ENCODE results near the gene CEACAM3. TPM values are rescaled to one million over a fixed set of nuclear protein-coding genes. Genes with fewer than 3 reads are reported as not detected.

CEACAM3 gene
- total and polyA plus RNA-seq, 8 donors: 0.12 to 8.6 (median 0.38) TPM; not detected in 3

DNA sequence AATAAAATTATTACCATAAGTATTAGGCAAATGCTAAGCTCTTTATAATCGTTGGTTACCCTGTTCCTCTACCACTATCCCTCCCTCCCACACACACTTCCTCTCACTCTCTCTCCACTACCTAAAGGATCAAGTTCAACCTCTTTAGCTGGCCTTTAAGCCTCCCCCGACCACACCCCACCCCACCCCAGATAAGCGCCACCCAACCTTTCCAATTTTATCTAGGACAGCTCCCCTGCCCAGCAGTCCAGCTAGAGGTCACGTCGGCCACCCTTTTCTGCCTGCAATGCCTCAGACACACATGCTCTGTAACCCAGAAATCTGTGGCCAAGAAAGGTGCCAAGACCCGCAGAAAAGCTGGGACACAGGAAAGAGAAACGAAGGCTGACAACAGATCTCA, 47.0 kb downstream of the CEACAM3 start:
- no peak overlapping the region for H3K27ac ChIP-seq
- H3K4me1 ChIP-seq: peaks cover 0 to 4% of the 10 kb centered on the region in 2 donors
- intact Hi-C loops (cut with DNase I): no loop called here
- TF ChIP-seq, protein P1, sequence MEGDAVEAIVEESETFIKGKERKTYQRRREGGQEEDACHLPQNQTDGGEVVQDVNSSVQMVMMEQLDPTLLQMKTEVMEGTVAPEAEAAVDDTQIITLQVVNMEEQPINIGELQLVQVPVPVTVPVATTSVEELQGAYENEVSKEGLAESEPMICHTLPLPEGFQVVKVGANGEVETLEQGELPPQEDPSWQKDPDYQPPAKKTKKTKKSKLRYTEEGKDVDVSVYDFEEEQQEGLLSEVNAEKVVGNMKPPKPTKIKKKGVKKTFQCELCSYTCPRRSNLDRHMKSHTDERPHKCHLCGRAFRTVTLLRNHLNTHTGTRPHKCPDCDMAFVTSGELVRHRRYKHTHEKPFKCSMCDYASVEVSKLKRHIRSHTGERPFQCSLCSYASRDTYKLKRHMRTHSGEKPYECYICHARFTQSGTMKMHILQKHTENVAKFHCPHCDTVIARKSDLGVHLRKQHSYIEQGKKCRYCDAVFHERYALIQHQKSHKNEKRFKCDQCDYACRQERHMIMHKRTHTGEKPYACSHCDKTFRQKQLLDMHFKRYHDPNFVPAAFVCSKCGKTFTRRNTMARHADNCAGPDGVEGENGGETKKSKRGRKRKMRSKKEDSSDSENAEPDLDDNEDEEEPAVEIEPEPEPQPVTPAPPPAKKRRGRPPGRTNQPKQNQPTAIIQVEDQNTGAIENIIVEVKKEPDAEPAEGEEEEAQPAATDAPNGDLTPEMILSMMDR (IDR thresholded peaks at IDR 0.05): no peak
- no peaks in the 10 kb centered on the region for H3K9me3 ChIP-seq
- H3K36me3 ChIP-seq: no peaks in the 10 kb centered on the region
- ATAC-seq (no peak), DNase-seq (no peak)
- H3K4me3 ChIP-seq: no peak overlapping the region
- peaks cover 0 to 39% of the 10 kb centered on the region in 2 donors for H3K27me3 ChIP-seq

DNA sequence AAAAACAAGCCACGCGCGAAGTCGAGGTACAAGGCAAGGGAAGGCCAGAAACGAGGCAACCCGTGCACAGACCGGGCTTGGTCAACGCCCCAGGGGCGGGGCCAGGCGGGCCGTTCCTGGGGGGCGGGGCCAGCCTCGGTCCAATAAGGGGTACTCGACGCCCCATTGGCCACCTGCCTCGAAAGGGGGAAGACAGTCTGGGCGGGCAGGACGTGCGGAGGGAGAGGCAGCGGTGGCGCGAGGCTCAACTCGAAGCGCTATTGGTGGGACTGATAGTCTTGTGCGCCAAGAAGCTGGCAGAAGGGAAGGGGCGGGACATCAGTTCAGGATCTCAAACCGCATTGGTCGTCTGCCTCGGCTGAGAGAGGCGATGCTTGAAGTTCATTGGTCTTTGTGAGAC, 48.2 kb downstream of the CEACAM3 start, which contains the start of gene LYPD4:
Gene LYPD4 (minus strand): TSS at position 83 of the 400 bp plus-strand sequence. CDS start 5,398 bp downstream, outside the sequence.
- peaks cover 0 to 3% of the 10 kb centered on the region in 2 donors for H3K4me1 ChIP-seq
- no peak within 1 kb of the TSS for H3K4me3 ChIP-seq
- H3K9me3 ChIP-seq: no peaks in the 10 kb centered on the region
- DNase-seq (no peak), ATAC-seq (no peak)
- no peak within 1 kb of the TSS for H3K27ac ChIP-seq
- H3K27me3 ChIP-seq: peaks cover 0 to 29% of the 10 kb centered on the region in 2 donors
- no peaks in the 10 kb centered on the region for H3K36me3 ChIP-seq
- TF ChIP-seq, protein P1 (IDR thresholded peaks at IDR 0.05): no peak
- intact Hi-C loops (cut with DNase I): no loop called here

DNA sequence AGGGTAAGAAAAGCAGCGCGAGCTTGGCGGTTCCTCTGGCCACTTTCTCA, 48.4 kb downstream of the CEACAM3 start, which contains the start of gene DMRTC2:
Gene DMRTC2 (plus strand): TSS at position 42 of the 50 bp plus-strand sequence. CDS start 2,387 bp downstream, outside the sequence.
- DNase-seq (no peak), ATAC-seq (no peak)
- H3K9me3 ChIP-seq: no peaks in the 10 kb centered on the region
- no peak within 1 kb of the TSS for H3K4me3 ChIP-seq
- H3K36me3 ChIP-seq: no peaks in the 10 kb centered on the region
- peaks cover 0 to 29% of the 10 kb centered on the region in 2 donors for H3K27me3 ChIP-seq
- TF ChIP-seq, protein P1 (IDR thresholded peaks at IDR 0.05): no peak
- intact Hi-C loops (cut with DNase I): no loop called here
- H3K27ac ChIP-seq: no peak within 1 kb of the TSS
- peaks cover 0 to 1% of the 10 kb centered on the region in 2 donors for H3K4me1 ChIP-seq

DNA sequence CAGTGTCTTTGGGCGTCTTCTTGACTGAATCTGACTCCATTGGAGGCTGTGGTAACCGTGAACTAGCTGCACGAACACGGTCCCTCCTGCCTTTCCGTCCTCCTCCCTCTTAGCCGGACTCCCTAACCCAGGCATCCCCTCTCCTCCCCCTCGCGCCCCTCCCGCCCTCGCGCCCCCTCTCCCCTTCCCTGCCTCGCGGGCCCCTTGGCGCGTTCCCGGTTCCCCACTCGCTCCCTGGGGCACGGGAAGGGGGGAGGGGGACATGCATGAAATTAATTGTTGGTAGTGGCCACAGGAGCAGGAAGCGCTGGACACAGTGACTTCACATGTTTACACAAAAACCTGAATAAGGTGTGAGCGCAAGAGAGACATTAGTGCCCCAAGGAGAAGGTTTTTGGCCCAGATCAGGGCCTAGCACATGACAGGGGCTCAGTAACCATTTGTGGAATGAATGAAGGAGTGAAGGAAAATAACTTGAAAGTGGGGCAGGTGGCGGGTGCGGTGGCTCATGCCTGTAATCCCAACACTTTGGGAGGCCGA, 48.7 kb downstream of the CEACAM3 start:
- intact Hi-C loops (cut with DNase I): no loop called here

DNA sequence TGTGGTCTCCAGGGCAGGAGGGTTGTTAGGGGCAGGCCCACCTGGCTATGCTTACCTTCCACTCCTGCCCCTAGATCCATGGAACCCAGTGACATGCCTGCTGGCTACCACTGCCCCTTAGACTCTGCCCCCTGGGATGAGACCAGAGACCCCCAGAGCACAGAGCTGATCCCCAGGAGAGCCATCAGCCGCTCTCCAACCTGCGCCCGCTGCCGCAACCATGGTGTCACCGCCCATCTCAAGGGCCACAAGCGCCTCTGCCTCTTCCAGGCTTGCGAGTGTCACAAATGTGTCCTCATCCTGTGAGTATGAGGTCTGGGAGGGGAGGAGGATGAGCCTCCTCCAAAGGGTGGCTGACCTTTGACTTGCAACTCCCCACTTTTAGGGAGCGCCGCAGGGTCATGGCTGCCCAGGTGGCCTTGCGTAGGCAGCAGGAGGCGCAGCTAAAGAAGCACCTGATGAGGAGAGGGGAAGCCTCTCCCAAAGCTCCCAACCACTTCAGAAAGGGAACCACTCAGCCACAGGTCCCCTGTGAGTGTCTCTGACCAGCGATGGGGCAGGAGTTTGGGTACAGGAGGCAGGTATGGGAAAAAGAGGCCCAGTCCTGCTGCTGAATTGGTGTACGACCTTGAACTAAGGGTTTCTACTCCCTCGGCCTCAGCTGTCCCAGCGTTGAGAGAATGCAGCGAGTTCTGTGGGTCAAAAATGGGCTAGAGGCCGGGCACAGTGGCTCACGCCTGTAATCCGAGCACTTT, 51.1 kb downstream of the CEACAM3 start:
- DNase-seq (no peak), ATAC-seq (no peak)
- Histone ChIP-seq H3K27me3 (peaks cover 0 to 13% of the 10 kb centered on the region in 2 donors), H3K27ac (no peak overlapping the region), H3K4me3 (no peak overlapping the region), H3K9me3 (no peaks in the 10 kb centered on the region), H3K4me1 (no peaks in the 10 kb centered on the region), H3K36me3 (no peaks in the 10 kb centered on the region)
- intact Hi-C loops (cut with DNase I): no loop called here
- TF ChIP-seq, protein P1 (IDR thresholded peaks at IDR 0.05): no peak

More for the DNA sequence above, 48.7 kb downstream of the CEACAM3 start:
- Histone ChIP-seq H3K36me3 (no peaks in the 10 kb centered on the region), H3K27me3 (peaks cover 0 to 29% of the 10 kb centered on the region in 2 donors), H3K9me3 (no peaks in the 10 kb centered on the region), H3K4me1 (no peaks in the 10 kb centered on the region), H3K4me3 (no peak overlapping the region), H3K27ac (no peak overlapping the region)
- ATAC-seq: no peak
- TF ChIP-seq, protein P1 (IDR thresholded peaks at IDR 0.05): no peak
- no peak for DNase-seq
